Left forelimb (tissue), 1 donor: ENCODE measurements around the gene HSPG2.
"Not testable (repeated sequence)": the region's sequence is repeated elsewhere in the genome, so short reads cannot be mapped to it uniquely, and the experiment has no call there.

Experiments used
- DNase-seq: peaks from one replicate; pipeline ENCODE4 v3.0.0-alpha.2; 2018; ENCODE audit warnings: low spot score

HSPG2 gene

GRCh38 chr1:21955501-21956281, 18.6 kb upstream of the HSPG2 start:
- no peak for DNase-seq

- no peak for DNase-seq
Observed at GRCh38 chr1:21955058-21955457, 17.9 kb upstream of the HSPG2 start.

GRCh38 chr1:21952786-21953520, 15.8 kb upstream of the HSPG2 start:
- DNase-seq = no peak

GRCh38 chr1:21951226-21951870, 14.2 kb upstream of the HSPG2 start:
- DNase-seq = no peak

DNA sequence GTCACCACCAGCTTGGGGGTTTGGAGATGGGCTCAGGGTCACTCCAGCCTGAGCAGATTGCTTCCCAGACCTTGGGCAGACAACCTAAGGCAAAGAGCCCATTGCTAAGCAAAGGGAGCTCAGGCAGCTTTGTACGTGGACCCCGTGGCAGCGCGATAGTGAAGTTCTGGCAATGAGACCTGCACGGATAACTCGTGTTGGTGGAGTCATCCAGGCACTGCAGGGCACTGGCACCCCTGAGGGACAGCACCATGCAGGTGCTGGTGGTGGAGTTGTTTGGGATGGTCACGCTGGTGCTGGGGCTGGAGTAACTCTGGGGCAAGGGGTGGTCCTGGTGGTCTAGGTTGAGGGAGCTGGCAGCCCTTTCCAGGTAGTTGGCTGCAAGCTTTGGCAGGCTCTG, 13.6 kb upstream of the HSPG2 start:
- no peak for DNase-seq

DNA sequence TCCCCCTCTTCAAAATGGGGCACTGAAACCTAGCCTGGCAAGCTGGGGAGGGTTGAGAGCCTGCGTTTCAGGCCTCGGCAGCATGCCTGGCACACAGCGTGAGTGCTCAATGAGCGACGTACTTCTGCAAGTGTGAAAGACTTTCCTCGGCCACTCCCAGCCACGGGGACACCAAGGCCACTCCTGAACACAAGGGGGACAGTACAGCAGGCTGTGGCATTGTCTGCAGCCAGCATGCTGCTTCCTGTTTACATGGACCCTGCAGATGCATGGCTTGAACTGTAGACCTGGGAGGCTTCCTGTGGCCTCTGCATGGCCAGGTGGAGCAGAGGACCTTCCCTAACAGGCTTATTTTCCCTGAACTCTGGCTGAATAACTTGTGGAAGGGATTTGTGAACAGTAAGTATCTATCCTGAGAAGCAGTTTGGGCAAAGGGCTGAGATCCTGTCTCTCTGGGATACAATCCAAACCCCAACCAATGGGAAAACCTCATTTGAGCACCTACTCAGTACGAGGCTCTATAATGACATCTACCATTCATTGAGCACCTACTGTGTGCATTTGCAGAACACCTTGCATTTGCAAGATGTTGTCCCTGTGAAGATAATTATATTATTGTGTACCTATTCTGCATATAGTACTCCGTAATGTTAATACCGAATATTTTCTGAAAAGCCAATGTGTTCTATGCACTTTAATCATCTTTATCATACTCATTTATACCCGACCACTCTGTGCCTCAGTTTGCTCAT, 9.9 kb upstream of the HSPG2 start:
- no peak for DNase-seq

GRCh38 chr1:21944733-21945073, 7.6 kb upstream of the HSPG2 start:
- DNase-seq = no peak

DNA sequence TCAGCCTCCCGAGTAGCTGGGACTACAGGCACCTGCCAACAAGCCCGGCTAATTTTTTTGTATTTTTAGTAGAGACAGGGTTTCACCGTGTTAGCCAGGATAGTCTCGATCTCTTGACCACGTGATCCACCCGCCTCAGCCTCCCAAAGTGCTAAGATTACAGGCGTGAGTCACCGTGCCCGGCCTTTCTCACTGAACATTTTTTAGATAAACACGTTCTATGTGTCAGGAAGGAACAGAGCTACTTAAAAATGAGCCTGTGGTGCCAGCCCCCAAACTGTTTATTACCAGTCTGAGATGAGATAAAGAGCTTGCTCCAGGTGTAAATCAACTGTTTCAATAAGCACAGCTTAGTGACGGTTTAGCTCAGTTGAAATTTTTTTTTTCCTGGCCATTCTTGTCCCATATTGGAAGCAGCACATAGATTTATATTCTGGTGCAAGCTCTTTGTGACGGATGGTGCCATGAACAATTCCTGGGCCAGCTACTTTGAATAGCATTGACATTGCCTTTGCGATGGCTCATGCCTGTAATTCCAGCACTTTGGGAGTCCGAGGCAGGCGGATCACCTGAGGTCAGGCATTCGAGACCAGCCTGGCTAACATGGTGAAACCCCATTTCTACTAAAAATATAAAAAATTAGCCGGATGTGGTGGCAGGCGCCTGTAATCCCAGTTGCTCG, 6.0 kb upstream of the HSPG2 start:
- not testable (repeated sequence) for DNase-seq

DNA sequence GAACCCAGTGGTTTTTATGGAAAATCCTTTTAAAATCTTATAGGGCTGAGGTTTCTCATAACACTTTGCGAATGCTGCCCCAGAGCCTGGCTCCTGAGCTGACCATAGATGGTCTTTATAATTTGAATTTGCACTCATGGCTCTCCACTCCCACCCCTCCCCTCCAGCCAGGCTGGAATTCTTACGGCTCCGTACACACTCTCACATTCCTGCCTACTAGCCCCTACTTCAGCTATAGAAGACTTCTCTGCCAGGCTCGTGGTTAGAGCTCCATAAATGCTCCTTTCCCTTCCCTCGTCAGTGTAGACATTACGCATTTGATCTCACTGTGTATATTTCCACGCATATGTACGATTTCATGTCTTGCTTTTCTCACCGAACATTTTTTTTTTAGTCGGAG, 5.4 kb upstream of the HSPG2 start:
- DNase-seq = no peak

GRCh38 chr1:21941370-21941769, 4.3 kb upstream of the HSPG2 start:
- DNase-seq = no peak

- no peak for DNase-seq
Observed at GRCh38 chr1:21940492-21940891, 3.4 kb upstream of the HSPG2 start.

DNA sequence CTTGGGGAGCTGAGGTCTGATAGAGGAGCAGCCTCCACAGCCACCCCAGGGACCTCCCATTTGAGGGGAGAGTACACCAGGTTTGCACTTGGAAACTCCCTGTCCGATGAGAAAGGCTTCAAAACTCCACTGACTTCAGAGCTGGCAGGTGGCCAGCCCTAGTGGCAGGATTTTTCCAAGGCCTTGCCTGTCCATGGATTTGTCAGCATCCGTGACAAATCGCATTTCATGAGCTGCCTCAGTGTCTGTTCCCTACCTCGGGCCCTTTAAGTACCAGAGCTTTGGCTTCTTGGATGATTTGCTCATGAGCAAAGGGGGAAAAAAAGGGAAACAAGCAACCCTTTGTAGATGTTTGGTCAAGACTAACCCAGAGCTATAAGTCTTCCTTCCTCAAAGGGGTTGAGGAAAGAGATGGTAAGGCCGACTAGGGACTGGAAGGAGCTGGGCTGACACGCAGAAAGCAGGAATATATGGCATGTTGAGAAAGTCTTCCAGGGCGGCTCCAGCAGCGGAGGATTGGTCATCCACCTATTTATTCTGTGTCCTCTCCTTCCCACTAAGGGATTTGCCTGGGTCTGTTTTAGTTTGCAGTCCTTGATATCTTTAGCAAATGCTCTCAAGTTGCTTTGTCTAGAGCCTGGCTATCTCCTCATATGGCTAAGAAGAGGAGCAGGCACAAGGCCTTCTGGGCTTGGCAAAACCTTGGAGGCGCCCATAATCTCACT, 2.7 kb upstream of the HSPG2 start:
- DNase-seq = peak; percentile 90

- DNase-seq = no peak
Observed at GRCh38 chr1:21938732-21939538, 1.8 kb upstream of the HSPG2 start.

DNA sequence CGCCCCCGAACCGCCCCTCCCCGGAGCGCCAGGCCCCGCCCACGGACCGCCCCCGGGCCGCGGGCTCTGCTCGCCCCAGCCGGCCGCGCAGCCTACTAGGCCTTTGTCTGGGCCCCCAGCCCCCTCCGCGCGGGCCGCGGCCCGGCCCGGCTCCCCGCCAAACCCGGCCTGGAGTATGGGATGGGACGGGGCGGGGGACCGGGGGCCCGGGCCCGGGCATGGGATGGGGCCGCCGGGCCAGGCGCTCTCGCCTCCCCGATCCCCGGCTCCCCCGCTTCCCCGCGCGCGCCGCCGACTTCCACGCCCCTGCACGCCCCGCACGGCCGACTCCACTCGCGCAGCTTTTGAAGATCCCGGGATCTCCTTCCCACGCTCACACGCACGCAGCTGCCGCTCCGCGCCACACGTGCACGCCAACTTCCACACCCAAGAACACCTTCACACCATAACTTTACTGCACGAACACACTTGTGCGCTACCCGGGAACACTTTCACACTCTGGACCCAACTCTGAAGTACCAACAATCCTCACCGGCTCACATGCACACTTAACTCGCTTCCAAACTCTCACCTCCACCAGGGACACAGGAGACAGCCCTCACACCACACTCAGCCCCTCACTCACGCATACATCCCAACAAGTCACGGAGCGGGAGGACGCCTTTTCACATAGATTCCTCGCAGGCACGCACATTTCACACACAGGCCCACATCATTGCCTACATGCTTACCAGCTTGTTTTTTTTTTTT, 437 bp upstream of the HSPG2 start:
- peak; percentile 91 for DNase-seq

- DNase-seq = no peak
Observed at GRCh38 chr1:21936366-21937031, 611 bp downstream of the HSPG2 start.

DNA sequence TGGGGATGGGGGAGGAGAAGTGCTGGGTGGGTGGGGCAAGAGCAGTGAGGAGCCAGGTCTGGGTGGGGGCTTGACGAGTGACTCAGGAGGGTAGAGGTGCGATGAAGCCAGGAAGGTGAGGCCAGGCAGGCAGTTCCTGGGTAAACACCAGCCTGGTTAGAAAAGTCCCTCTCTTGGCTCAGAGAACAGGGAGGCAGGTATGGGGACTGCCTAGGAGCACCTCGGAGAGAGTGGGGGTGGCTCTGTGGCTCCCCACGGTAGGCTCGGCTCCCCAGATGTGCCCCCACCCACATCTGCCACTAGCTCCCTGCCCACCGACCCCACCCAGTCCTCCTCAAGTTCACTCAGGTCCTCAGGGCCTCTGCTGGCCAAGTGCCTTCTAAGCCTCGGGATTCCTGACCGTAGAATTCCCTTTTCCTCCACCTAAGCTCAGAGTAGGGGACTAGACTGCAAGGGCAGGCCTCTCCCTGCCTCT, 1.2 kb downstream of the HSPG2 start:
- DNase-seq = no peak

- no peak for DNase-seq
Observed at GRCh38 chr1:21935393-21935804, 1.7 kb downstream of the HSPG2 start.

- no peak for DNase-seq
Observed at GRCh38 chr1:21933397-21934248, 3.5 kb downstream of the HSPG2 start.
